ENCODE results near the gene KDM1B.

KDM1B gene

DNA sequence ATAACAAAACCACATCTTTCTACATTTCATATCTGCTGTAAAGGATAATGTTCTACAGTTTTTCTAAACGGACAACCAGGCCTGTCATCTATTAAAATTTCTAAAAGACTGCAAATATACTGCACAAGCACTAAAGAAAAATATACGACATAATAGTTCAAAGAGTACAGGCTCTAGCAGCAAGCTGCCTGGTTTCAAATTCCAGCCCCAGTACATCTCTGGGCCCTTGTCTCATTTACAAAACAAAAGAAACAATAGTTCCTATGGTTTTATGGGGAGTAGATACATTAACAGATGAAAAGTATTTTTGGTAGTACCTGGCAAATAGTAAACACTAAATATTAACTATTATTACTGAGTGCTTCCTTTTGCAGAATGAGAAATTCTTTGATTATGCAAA lies 85.0 kb downstream of the KDM1B start:
- no peak for DNase-seq

DNA sequence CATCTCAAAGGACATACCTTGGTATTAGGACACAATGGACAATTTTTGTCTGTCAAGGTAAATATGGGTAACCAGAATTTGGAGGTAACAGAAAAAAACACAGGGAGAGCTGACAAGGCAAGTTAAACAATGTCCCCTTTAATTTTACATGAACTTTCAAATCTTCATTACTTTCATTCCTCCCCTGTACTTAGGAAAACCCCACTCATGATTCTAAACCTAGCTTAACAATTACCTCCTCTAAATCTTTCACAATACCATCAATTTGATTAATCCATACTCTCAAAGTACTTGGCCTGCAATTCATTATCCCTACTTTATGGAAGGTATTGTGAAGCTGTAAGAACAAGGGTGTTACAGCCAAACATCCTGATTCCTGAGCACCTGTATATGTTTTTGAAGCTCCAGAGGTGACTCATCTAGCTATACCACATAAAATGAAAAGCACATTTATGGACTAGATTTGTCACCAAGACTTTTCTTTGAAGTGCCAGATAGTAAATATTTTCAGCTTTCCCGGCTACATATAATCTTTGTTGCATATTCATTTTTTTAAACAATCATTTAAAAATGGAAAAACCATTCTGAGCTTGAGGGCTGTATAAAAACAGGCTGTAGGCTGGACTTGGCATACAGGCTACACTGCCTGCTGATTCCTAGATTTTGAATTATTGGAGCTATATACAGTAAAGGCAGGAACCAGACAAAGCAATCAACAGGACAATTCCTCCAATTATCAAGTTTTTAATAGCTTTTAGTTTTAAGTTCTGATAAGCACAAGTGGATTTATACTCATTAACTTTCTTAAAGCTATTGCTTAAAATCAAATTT lies 86.2 kb downstream of the KDM1B start:
- no peak for DNase-seq

- no peak for DNase-seq
These were observed 87.0 kb downstream of the KDM1B start for GRCh38 chr6:18242062-18242851.

GRCh38 chr6:18243302-18243893 lies 88.2 kb downstream of the KDM1B start:
- DNase-seq = no peak

- DNase-seq = no peak
These were observed 89.0 kb downstream of the KDM1B start for GRCh38 chr6:18244251-18244650.

DNA sequence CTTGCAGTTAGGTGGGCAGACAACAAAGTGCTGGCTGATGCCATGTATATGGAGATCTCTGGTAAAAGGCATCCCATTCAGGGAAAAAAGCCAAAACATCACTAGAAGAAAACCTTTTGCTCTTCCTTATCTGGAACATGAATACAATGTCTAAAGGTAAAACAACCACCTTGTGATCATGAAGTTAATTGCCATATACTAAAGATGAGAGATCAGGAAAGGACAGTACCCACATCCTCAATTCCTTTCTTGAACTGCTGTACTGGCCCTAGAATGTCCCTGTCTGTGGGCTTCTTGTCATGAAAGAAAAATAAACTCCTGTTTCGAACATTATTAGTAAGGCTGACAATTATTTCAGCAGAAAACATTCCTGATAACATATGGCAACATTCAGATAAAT lies 89.9 kb downstream of the KDM1B start:
- no peak for DNase-seq

DNA sequence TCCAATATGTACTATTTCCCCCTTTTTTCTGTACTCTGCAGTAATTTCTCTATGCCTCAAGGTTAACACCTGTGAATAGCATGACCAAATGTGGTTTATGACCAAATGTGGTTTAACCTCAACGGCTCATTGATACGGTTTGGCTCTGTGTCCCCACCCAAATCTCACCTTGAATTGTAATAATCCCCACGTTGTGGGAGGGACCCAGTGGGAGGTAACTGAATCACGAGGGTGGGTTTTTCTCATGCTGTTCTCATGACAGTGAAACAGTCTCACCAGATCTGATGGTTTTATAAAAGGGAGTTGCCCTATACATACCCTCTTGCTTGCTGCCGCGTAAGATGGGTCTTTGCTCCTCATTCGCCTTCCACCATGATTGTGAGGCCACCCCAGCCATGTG lies 90.4 kb downstream of the KDM1B start:
- no peak for DNase-seq

DNA sequence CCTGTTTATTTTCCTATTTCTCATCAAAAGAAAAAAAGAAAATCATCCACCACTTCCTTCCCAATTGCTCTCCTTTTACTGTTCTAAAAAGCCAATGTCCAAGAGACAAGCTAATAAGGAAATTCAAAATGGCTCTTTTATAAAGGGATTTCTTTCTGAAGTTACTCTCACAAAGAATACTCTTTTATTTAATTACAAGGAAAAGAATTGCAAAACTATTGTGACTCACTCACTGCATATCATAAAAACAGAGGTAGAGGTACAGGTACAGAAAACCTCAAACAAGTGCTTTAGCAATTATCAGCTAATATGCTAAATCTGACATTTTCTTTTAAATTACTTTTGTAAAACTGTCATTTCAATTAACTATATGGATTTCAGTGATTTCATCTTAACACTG lies 91.0 kb downstream of the KDM1B start:
- DNase-seq = no peak

- no peak for DNase-seq
These were observed 91.8 kb downstream of the KDM1B start for GRCh38 chr6:18247002-18247401.

- DNase-seq = no peak
These were observed 93.5 kb downstream of the KDM1B start for GRCh38 chr6:18248698-18249097.

GRCh38 chr6:18249271-18249670 lies 94.0 kb downstream of the KDM1B start:
- no peak for DNase-seq

- DNase-seq = no peak
These were observed 98.4 kb downstream of the KDM1B start for GRCh38 chr6:18253635-18254034.

- no peak for DNase-seq
These were observed 99.6 kb downstream of the KDM1B start for GRCh38 chr6:18254793-18255192.

GRCh38 chr6:18259675-18260447 lies 104.6 kb downstream of the KDM1B start:
- no peak for DNase-seq

DNA sequence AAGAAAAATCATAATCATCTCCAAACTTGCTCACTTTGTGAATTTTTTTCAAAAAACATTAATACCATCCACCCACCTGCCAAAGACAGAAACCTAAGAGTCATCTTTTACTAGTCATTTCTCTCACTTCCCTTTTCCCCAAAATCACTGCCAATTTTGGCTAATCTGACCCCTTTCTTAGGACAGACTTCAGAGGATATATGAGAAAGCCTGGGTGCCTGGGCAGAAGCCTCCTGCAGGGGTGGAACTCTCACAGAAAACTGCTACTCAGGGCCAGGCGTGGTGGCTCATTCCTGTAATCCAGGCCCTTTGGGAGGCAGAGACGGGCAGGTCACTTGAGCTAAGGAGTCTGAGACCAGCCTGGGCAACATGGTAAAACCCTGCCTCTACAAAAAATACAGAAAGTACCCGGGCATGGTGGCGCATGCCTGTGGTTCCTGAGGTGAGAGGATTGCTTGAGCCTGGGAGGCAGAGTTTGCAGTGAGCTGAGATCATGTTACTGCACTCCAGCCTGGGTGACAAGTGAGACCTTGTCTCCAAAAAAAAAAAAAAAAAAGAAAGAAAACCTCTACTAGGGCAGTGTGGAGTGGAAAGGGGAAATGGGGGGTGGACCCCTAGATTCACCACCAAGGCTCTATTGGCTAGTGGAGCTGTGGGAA lies 105.4 kb downstream of the KDM1B start:
- DNase-seq = no peak

DNA sequence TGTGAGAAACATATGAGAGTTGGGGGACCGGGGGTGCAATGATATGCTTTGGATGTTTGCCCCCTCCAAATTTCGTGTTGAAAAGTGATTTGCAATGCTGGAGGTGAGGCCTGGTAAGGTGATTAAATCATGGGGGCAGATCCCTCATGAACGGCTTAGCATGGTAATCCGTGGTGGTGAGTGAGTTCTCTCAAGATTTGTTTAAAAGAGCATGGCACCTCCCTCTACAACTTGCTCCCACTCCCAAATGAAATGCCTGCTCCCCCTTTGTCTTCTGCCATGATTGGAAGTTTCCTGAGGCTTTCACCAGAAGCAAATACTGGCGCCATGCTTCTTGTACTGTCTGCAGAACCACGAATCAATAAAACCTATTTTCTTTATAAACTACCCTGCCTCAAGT lies 106.7 kb downstream of the KDM1B start:
- no peak for DNase-seq

DNA sequence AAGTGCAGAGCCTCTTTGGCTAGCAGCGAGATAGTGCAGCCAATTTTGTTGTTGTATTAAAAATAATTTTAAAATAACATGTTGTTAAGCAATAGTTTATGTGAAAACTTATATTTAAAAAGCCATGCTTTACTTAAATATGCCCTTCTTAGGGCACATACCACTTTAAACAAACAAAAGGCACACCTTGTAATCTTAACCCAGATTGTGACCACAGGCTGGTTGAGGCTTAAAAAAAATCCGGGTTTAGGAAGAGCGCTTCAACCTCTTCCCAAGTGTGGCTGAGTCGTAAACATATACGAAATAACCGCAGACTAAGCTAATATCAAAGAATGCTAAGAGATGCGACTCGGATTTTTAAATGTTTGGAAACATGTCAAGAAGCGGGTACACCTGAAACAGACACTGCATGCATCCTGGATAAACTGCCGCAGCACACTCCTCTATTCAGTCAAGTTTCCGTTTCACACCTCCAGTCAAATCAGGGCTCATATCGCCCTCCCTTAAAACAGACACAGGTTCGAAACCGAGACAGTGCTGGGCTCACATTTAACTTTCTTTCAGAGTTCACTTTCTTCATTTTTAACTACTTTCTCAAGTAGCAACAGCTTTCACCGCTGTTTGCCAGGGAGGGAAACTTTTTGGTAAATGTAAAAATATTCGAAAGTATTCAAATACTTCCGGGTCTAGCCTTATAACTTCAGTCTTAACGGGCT lies 107.6 kb downstream of the KDM1B start:
- DNase-seq = peak; percentile 16 to 35

DNA sequence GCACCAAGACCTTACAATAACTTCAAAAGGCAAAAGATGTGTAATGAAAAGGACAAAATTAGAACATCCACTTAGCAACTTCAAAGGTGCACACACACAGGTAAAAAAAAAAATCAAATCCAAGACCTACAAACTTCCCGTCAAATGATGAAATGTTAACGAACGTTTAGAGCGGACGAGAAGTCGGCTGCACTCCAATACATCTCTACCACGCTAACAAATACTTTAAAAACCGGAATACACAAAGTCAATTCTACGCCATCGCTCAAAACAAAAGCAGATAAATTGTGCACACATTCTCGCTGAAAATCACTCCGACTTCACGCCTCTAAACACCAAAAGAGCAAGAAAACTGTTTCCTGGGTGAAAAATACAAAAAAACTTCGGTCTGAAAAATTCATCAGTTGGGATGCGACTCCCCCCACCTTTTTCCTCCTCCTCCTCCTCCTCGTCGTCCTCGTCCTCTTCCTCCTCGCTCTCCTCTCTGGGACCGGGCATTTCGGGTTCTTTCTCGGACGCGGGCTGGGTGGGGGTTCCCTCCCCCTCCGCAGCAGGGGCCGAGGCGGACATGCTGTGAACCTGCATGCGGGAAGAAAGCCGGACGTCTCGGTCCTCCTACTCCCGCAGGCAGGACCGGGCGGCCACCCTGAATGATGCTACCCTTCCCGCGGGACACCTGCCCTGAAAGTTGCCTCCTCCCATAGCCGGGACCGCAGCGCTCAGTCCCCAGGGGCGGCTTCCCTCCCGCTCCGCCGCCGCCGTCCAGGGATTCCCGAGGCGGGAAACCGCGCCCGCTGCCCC lies 108.4 kb downstream of the KDM1B start:
- DNase-seq = peak in 1 of 2 experiments; percentile 35

- DNase-seq = peak; percentile 85 to 97
These were observed 109.1 kb downstream of the KDM1B start, which contains the start of gene DEK for GRCh38 chr6:18264219-18264922. TSS of gene DEK (minus strand) at chr6:18264530. CDS start at chr6:18263987, 543 bp downstream.

DNA sequence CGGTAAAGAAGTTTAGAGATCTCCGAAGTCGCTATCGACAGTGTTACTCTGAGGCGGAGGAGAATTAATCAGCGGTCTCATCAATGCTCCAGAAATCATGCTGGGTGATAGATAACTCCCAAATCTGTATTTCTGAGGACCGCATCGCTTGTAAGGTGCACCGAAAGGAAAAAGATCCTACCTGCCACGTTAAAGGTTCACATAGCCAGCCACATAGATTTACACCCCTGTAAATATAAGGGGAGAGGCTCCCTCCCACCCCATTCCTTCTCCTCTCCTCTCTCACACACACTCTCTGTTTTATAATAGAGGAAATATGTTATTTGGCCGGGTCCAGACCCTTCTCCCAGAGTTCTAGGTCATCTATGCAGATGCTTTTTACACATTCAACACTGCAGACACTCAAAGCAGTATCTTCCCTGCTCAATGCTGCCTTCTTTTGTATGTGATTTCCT lies 109.7 kb downstream of the KDM1B start:
- DNase-seq = peak; percentile 36 to 49
